Naive thymus-derived CD4-positive, alpha-beta T cell (primary cell): ENCODE results near the gene KIR2DL4. TPM values are rescaled to one million over a fixed set of nuclear protein-coding genes. Genes with fewer than 3 reads are reported as not detected.
"Not testable (repeated sequence)": the region's sequence is repeated elsewhere in the genome, so short reads cannot be mapped to it uniquely, and the experiment has no call there.

Experiments used
- ATAC-seq: fragments of 150-1000 bp; cut with Tn5 transposase; 2 replicates; pipeline ENCODE4 v1.10.0; 2021; ENCODE audit warnings: mild to moderate bottlenecking, moderate library complexity
- CTCF ChIA-PET: fragments of 350-600 bp; sonication (Branson Sonifier 250); formaldehyde crosslinking; loops from one replicate; lab custom pipeline; 2021; ENCODE audit warnings: antibody characterized with exemption; lab: Charles Lee
- POLR2A ChIA-PET: fragments of 350-600 bp; sonication (Branson Sonifier 250); formaldehyde crosslinking; loops from one replicate; lab custom pipeline; 2021; ENCODE audit warnings: antibody characterized with exemption, inconsistent platforms; lab: Charles Lee
- DNase-seq, 9 donors: peaks; one replicate each; pipeline versions ENCODE4 v3.0.0 to v3.0.0-alpha.2; 2020 to 2022; ENCODE audit warnings: mixed read lengths in 1 of 9
- H3K27ac ChIP-seq: one replicate; pipeline ENCODE4 v1.7.0; 2013; ENCODE audit warnings: mild to moderate bottlenecking, low read depth, low read length, moderate library complexity
- H3K27me3 ChIP-seq, 2 donors: one replicate each; pipeline ENCODE4 v1.7.0; 2013; ENCODE audit warnings: low read length in 2 of 2, mild to moderate bottlenecking in 2 of 2, moderate library complexity in 2 of 2; ENCODE audit not compliant: control insufficient read depth in 2 of 2, insufficient read depth in 2 of 2
- H3K36me3 ChIP-seq, 3 experiments: 1 replicate in 2 of 3; 2 replicates in 1 of 3; pipeline ENCODE4 v1.7.0; 2013; ENCODE audit warnings: low read length in 3 of 3, mild to moderate bottlenecking in 3 of 3, moderate library complexity in 1 of 3; ENCODE audit not compliant: insufficient read depth in 3 of 3, control insufficient read depth in 2 of 3
- H3K4me1 ChIP-seq, 2 donors: one replicate each; pipeline ENCODE4 v1.7.0; 2013; ENCODE audit warnings: low read length in 2 of 2, mild to moderate bottlenecking in 2 of 2, moderate library complexity in 1 of 2; ENCODE audit not compliant: control insufficient read depth in 2 of 2, insufficient read depth in 2 of 2
- H3K4me3 ChIP-seq: 2 replicates; pipeline ENCODE4 v1.7.0; 2013; ENCODE audit warnings: mild to moderate bottlenecking, low read length
- H3K9me3 ChIP-seq, 3 experiments: 1 replicate in 2 of 3; 2 replicates in 1 of 3; pipeline ENCODE4 v1.7.0; 2013; ENCODE audit warnings: low read length in 3 of 3; ENCODE audit not compliant: control insufficient read depth in 2 of 3
- H3K27ac Mint-ChIP-seq, 9 donors: one replicate each; pipeline ENCODE4 v1.8.0; 2020 to 2022; ENCODE audit warnings: mixed read lengths in 9 of 9, mild to moderate bottlenecking in 8 of 9, moderate library complexity in 5 of 9, inconsistent platforms in 2 of 9
- H3K27me3 Mint-ChIP-seq, 5 donors: one replicate each; pipeline ENCODE4 v1.8.0; 2021 to 2022; ENCODE audit warnings: mixed read lengths in 5 of 5, mild to moderate bottlenecking in 1 of 5
- H3K36me3 Mint-ChIP-seq, 5 donors: one replicate each; pipeline ENCODE4 v1.8.0; 2020 to 2022; ENCODE audit warnings: mixed read lengths in 5 of 5, mild to moderate bottlenecking in 3 of 5, inconsistent platforms in 1 of 5
- H3K4me1 Mint-ChIP-seq, 7 donors: one replicate each; pipeline ENCODE4 v1.8.0; 2020 to 2022; ENCODE audit warnings: mixed read lengths in 7 of 7, mild to moderate bottlenecking in 3 of 7, inconsistent platforms in 1 of 7
- H3K4me3 Mint-ChIP-seq, 10 donors: one replicate each; pipeline ENCODE4 v1.8.0; 2020 to 2022; ENCODE audit warnings: mild to moderate bottlenecking in 10 of 10, mixed read lengths in 10 of 10, moderate library complexity in 6 of 10, inconsistent platforms in 2 of 10
- H3K9me3 Mint-ChIP-seq, 11 donors: one replicate each; pipeline ENCODE4 v1.8.0; 2020 to 2022; ENCODE audit warnings: mixed read lengths in 11 of 11, mild to moderate bottlenecking in 4 of 11, inconsistent platforms in 1 of 11, moderate library complexity in 1 of 11
- intact Hi-C, 2 donors: fragments of 100-400 bp; cut with micrococcal nuclease; formaldehyde crosslinking; loops; one replicate each; pipeline ENCODE4 v1.15.1; 2023
- polyA plus RNA-seq, 2 donors: library from polyadenylated mRNA; unstranded; fragments of 300-500 nt; fragmentation: Illumina TruSeq; gene quantifications; one replicate each; pipeline ENCODE4 v1.2.3, GENCODE V29; 2021
- total RNA-seq, 6 experiments: library from RNA in 5 of 6; stranded (reverse) in 5 of 6; gene quantifications; 1 replicate in 5 of 6; 2 replicates in 1 of 6; pipeline ENCODE4 v1.2.3 and lab custom pipeline; 2021 to 2026

KIR2DL4 gene
- total and polyA plus RNA-seq, 7 experiments from 2014 or later = 0.15 to 0.48 (median 0.44) TPM; not detected in 4

DNA sequence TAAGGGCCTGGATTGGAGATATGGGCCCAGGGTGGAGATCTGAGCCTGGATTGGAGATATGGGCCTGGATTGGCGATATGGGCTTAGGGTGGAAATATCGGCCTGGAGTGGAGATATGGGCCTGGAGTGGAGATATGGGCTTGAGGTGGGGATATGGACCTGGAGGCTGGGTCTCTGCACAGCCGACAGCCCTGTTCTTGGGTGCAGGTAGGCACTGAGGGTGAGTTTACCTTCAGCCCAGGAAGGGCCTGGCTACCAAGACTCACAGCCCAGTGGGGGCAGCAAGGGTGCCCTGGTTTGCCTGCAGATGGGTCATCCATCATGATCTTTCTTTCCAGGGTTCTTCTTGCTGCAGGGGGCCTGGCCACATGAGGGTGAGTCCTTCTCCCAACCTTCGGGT lies 32.9 kb upstream of the KIR2DL4 start:
- H3K4me3 ChIP-seq, H3K27ac ChIP-seq, H3K4me1 ChIP-seq, CTCF ChIA-PET, H3K36me3 Mint-ChIP-seq, H3K4me1 Mint-ChIP-seq, ATAC-seq, intact Hi-C loops, H3K36me3 ChIP-seq, POLR2A ChIA-PET, DNase-seq, H3K4me3 Mint-ChIP-seq, H3K9me3 ChIP-seq, H3K27me3 ChIP-seq: not testable (repeated sequence)
- H3K27me3 Mint-ChIP-seq = peaks cover 0 to 38% (median 12%) of the 10 kb centered on the region in 5 donors
- H3K9me3 Mint-ChIP-seq = peaks cover 0 to 20% (median 6%) of the 10 kb centered on the region in 11 donors
- peak overlapping the region in 1 of 9 donors; percentile 35 for H3K27ac Mint-ChIP-seq

DNA sequence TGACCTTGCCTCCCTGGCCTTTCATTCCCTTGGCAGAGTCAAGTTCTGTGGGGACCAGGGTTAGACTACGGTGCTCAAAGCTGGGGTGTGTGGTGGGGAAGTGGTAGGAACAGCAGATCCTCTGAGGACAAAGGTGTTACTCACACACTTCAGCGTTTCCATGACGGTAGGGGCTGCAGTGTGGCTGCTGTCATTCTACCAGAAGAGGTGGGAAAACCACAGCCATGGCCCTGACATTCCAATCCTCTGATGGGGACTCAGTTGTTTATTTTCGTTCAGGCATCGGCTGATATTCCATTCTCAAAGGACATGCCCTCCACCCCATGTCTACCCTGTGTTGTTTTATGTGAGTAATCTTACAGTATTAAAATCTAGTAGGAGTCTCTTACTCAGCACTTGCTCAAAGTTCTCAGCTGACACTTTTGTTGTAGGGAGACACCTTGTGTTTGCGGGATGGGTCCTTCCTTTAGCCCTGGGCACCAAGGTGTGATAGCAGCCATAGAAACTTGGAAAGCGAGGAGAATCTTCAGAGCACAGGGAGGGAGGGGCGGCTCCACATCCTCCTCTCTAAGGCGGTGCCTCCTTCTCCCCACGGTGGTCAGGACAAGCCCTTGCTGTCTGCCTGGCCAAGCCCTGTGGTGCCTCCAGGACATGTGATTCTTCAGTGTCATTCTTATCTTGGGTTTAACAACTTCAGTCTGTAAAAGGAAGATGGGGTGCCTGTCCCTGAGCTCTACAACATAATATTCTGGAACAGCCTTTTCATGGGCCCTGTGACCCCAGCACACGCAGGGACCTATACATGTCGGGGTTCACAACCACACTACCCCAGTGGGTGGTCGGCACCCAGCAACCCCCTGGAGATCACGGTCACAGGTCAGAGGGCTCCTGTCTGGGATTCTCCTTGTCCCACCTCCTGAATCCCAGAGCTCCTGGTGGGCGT lies 32.1 kb upstream of the KIR2DL4 start:
- intact Hi-C loops, ATAC-seq, H3K4me1 Mint-ChIP-seq: not testable (repeated sequence)

GRCh38 chr19:54772666-54773065 lies 30.7 kb upstream of the KIR2DL4 start:
- intact Hi-C loops, H3K9me3 ChIP-seq, H3K4me3 Mint-ChIP-seq, CTCF ChIA-PET, POLR2A ChIA-PET, H3K27me3 ChIP-seq, H3K27ac ChIP-seq, ATAC-seq, H3K36me3 ChIP-seq, H3K4me3 ChIP-seq, DNase-seq, H3K4me1 ChIP-seq, H3K27ac Mint-ChIP-seq, H3K4me1 Mint-ChIP-seq, H3K36me3 Mint-ChIP-seq: not testable (repeated sequence)
- Mint-ChIP-seq H3K9me3 (peaks cover 0 to 17% (median 5%) of the 10 kb centered on the region in 11 donors), H3K27me3 (peaks cover 0 to 29% (median 16%) of the 10 kb centered on the region in 5 donors)

More for the DNA sequence above, 32.1 kb upstream of the KIR2DL4 start:
- H3K36me3 ChIP-seq, H3K36me3 Mint-ChIP-seq, H3K27me3 ChIP-seq, CTCF ChIA-PET, H3K27ac Mint-ChIP-seq, H3K4me3 ChIP-seq, DNase-seq, POLR2A ChIA-PET, H3K9me3 ChIP-seq, H3K4me3 Mint-ChIP-seq, H3K27ac ChIP-seq, H3K4me1 ChIP-seq: not testable (repeated sequence)
- Mint-ChIP-seq H3K27me3 (peaks cover 0 to 38% (median 12%) of the 10 kb centered on the region in 5 donors), H3K9me3 (peaks cover 0 to 19% (median 6%) of the 10 kb centered on the region in 11 donors)

GRCh38 chr19:54775095-54775815 lies 28.2 kb upstream of the KIR2DL4 start:
- H3K4me3 Mint-ChIP-seq, DNase-seq, ATAC-seq, H3K36me3 Mint-ChIP-seq, H3K27me3 ChIP-seq, H3K27ac Mint-ChIP-seq, CTCF ChIA-PET, H3K36me3 ChIP-seq, POLR2A ChIA-PET, H3K4me3 ChIP-seq, intact Hi-C loops, H3K9me3 ChIP-seq, H3K4me1 Mint-ChIP-seq, H3K27ac ChIP-seq, H3K4me1 ChIP-seq: not testable (repeated sequence)
- Mint-ChIP-seq H3K9me3 (peaks cover 0 to 23% (median 6%) of the 10 kb centered on the region in 11 donors), H3K27me3 (peaks cover 0 to 29% (median 11%) of the 10 kb centered on the region in 5 donors)

DNA sequence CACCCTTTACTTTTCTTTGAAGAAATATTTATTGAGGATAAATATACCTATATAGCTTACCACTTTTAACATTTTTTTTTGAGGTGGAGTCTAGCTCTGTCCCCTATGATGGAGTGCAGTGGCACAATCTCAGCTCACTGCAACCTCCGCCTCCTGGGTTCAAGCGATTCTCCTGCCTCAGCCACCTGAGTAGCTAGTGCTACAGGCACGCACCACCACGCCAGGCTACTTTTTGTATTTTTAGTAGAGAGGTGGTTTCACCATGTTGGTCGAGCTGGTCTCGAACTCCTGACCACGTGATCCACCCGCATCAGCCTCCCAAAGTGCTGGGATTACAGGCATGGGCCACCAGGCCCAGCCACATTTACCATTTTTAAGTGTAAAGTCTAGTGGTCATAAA lies 27.6 kb upstream of the KIR2DL4 start:
- H3K27me3 ChIP-seq, POLR2A ChIA-PET, H3K27ac Mint-ChIP-seq, intact Hi-C loops, H3K4me3 ChIP-seq, H3K27ac ChIP-seq, H3K9me3 ChIP-seq, H3K36me3 Mint-ChIP-seq, H3K36me3 ChIP-seq, DNase-seq, H3K4me3 Mint-ChIP-seq, CTCF ChIA-PET, H3K4me1 ChIP-seq, ATAC-seq, H3K4me1 Mint-ChIP-seq: not testable (repeated sequence)
- H3K27me3 Mint-ChIP-seq = peaks cover 0 to 27% (median 9%) of the 10 kb centered on the region in 5 donors
- peaks cover 0 to 23% (median 6%) of the 10 kb centered on the region in 11 donors for H3K9me3 Mint-ChIP-seq

- H3K4me3 Mint-ChIP-seq, DNase-seq, POLR2A ChIA-PET, intact Hi-C loops, H3K4me3 ChIP-seq, H3K4me1 ChIP-seq, H3K9me3 ChIP-seq, H3K27me3 ChIP-seq, H3K4me1 Mint-ChIP-seq, H3K27ac ChIP-seq, H3K36me3 ChIP-seq, H3K36me3 Mint-ChIP-seq, CTCF ChIA-PET, H3K27ac Mint-ChIP-seq, ATAC-seq: not testable (repeated sequence)
- H3K27me3 Mint-ChIP-seq = peaks cover 0 to 31% (median 7%) of the 10 kb centered on the region in 5 donors
- H3K9me3 Mint-ChIP-seq = peaks cover 2 to 41% (median 12%) of the 10 kb centered on the region in 11 donors
Observed at GRCh38 chr19:54777851-54778250, 25.6 kb upstream of the KIR2DL4 start.
